Retinal pigment epithelial cell (primary cell): ENCODE measurements around the gene ACTG1.

Experiments
- DNase-seq: peaks from one replicate; pipeline ENCODE4 v3.0.0-alpha.2; 2010; ENCODE audit warnings: low read depth
- H3K4me3 ChIP-seq: 2 replicates; pipeline ENCODE4 v1.5.1; 2011; ENCODE audit warnings: mild to moderate bottlenecking, low read length, control low read depth, moderate library complexity
- TF ChIP-seq, protein P1 (sequence below): conservative IDR thresholded peaks from 2 replicates; pipeline ENCODE4 v1.5.1; 2011; ENCODE audit warnings: low read depth, low read length, control low read depth, inconsistent platforms

The ACTG1 gene

DNA sequence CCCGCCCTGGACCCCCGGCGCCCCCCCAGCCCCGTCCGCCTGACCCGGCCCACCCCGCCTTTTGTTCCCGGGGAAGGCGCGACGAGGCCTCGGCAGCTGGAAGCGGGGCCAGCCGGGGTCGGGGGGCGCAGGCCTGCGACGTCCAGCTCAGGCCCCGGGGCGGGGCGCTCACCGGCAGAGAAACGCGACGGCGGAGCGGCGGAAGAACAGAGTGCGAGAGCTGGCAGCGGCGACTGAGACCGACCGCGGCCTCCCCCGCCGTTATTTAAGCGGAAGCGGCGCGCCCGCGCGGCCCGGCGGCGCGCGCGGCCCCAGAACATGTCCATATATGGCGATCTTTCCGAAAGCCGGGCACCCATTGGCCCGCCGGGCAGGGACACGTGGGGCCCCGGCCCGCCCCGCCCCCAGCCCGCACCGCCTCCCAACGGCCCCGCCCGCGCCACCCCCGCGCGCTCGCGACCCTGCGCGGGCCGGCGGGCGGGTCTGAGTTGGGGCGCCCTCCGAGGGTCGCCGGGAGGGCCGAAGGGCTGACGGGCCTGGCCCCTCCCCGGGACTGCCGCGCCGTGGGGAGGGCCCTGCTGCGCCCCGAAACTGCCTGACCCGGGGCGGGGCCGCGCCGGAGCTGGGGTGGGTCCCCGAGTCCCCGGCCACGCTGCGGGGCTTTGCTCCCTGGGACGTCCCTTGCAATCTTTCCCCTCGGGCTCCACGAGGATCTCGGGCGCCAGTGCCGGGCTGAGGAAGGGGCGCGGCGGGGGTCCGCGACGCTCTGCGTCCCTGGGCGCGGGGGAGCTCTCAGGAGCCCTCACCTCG lies at the start of gene ACTG1:
Gene ACTG1 (minus strand): TSS at position 238 of the 810 bp plus-strand sequence. CDS start 445 bp downstream, outside the sequence.
- TF ChIP-seq, protein P1, sequence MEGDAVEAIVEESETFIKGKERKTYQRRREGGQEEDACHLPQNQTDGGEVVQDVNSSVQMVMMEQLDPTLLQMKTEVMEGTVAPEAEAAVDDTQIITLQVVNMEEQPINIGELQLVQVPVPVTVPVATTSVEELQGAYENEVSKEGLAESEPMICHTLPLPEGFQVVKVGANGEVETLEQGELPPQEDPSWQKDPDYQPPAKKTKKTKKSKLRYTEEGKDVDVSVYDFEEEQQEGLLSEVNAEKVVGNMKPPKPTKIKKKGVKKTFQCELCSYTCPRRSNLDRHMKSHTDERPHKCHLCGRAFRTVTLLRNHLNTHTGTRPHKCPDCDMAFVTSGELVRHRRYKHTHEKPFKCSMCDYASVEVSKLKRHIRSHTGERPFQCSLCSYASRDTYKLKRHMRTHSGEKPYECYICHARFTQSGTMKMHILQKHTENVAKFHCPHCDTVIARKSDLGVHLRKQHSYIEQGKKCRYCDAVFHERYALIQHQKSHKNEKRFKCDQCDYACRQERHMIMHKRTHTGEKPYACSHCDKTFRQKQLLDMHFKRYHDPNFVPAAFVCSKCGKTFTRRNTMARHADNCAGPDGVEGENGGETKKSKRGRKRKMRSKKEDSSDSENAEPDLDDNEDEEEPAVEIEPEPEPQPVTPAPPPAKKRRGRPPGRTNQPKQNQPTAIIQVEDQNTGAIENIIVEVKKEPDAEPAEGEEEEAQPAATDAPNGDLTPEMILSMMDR, result no peak
- peak within 1 kb of the TSS; percentile 97 for H3K4me3 ChIP-seq
- no peak for DNase-seq

GRCh38 chr17:81561494-81561885 lies 48.9 kb upstream of the ACTG1 start:
- DNase-seq, result no peak
- H3K4me3 ChIP-seq, result no peak overlapping the region
- TF ChIP-seq, protein P1, result no peak

DNA sequence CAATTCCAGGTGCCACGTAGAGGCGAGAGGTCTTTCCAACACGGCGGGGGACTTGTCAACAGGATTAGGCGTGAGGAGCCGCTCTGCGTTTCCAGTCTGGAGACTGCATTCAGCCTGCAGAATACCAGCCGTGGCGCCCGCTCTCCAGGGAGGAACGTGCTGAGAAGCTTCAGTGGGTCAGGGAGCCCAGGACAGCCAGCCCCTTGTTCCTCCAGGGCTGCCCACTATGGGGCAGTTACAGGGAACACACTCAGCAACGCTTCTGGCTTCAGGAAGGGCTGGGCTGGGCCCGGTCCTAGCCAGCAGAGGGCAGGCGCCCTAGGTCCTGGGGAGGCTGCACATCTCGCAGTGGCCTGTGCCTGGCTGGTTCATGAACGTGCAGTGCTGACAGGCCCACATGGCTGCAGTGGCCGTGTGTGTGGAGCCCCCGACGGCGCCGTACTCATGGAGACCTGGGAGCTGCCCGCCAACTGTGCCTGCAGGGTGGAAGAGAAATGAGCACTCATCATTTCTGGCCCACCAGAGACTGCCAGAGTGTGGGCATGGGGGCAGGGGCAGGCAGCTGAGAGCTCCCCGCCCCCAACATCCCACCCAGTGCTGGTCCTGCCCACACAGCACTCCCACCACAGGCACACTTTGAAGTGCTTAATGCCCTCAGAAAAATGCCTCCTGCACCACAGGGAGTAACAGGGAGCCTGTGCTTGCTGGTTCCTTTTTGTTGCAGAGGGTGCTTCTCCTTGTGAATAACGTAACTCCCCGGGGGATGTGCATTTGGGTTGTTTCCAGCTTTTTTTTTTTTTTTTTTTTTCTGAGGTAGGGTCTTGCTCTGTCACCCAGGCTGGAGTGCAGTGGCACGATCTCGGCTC lies 46.6 kb upstream of the ACTG1 start:
- TF ChIP-seq, protein P1, result peak; percentile 22

DNA sequence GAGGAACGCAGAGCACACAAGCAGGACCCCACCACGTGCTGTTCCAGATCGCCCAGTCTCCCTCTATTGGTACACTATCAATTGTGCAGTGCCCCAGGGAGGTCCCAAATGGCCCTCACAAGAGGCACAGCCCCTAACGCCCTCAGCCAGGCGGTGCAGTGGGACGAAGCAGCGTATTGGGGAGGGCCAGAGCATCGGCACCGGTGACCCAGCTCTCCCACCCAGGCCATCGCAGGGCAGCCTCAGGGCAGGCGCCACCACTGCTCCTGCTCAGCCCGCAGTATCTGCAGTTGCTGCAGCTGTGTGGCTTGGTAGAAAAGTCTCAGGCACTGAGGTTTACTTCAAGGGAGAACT lies 45.5 kb upstream of the ACTG1 start:
- TF ChIP-seq, protein P1, result no peak
- no peak for DNase-seq
- H3K4me3 ChIP-seq, result no peak overlapping the region

More for the DNA sequence above, 46.6 kb upstream of the ACTG1 start:
- DNase-seq, result no peak
- H3K4me3 ChIP-seq, result no peak overlapping the region

DNA sequence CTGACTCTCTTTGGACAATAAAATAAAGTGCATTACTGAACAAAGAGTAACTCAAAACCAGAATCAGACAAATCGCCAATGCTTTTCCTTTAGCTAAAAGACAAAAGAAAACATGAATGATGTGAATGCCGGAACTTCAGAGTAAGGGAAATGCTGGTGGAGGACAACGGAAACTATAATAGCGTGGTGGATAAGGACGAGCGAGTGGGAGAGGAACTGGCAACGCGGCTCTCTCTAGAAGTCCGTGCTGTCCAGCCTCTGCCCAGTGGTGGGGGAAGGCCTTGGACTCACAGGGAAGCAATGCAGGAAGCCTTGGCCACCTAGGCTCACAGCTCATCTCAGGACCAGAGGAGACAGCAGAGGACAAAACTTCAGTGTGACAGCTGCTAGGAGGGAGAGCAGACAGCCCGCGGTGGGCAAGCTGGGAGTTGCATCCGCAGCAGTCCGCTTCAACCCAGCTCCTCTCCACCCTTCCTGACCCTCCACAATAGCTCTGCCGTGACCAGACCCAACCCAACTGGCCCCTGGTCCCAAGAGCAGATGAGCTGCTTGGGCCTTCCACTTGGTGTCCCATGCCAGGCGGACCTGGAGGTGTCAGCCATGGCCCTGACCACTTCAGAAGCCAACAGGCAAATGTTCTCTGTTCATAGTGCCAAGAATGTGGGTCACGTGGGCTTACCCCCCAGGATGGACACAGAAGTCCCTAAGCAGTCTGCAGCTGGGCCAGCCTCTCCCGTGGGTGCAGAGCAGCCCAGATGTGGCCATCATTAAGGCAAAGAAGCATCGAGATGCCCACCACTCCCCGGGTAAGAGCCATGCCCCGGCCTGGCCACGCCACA lies 44.9 kb upstream of the ACTG1 start:
- TF ChIP-seq, protein P1, result no peak
- no peak overlapping the region for H3K4me3 ChIP-seq
- no peak for DNase-seq

- H3K4me3 ChIP-seq, result no peak overlapping the region
- TF ChIP-seq, protein P1, result no peak
- DNase-seq, result no peak
Measured at GRCh38 chr17:81556863-81557262, 44.3 kb upstream of the ACTG1 start.
